Measurements from ENCODE around the gene DNASE1L1.
A peak's percentile ranks its signal among the peaks of the same experiment; 100 is the strongest.

Gene DNASE1L1

GRCh38 chrX:154457491-154458115 lies 48.5 kb upstream of the DNASE1L1 start (continued):
- TF ChIP-seq ZNF335 (tag by site-specific recombination; conservative IDR thresholded peaks at IDR 0.05) (peak; percentile 65), ZNF202 (tag by site-specific recombination; IDR thresholded peaks at IDR 0.05; ENCODE audit: borderline replicate concordance) (no peak), ZNF138 (tag by site-specific recombination; IDR thresholded peaks at IDR 0.05; ENCODE audit: borderline replicate concordance) (no peak), ZNF792 (tag by site-specific recombination; IDR thresholded peaks at IDR 0.05) (no peak), ZNF19 (tag by site-specific recombination; IDR thresholded peaks at IDR 0.05; ENCODE audit: low read depth) (no peak), KLF10 (tag by site-specific recombination; IDR thresholded peaks at IDR 0.05) (peak; percentile 51; the same call in 1 of the 2 replicates), MZF1 (tag by site-specific recombination; IDR thresholded peaks at IDR 0.05; ENCODE audit: borderline replicate concordance) (no peak), ZNF169 (tag by site-specific recombination; IDR thresholded peaks at IDR 0.05) (no peak), ZBTB20 (tag by site-specific recombination; IDR thresholded peaks at IDR 0.05) (peak; percentile 17; the same call in 1 of the 2 replicates), ZXDB (tag by site-specific recombination; IDR thresholded peaks at IDR 0.05) (no peak), ZNF37A (tag by site-specific recombination; IDR thresholded peaks at IDR 0.05) (no peak), ZNF423 (tag by site-specific recombination; IDR thresholded peaks at IDR 0.05) (no peak), TSHZ1 (tag by site-specific recombination; IDR thresholded peaks at IDR 0.05; ENCODE audit: borderline replicate concordance) (no peak), SCRT2 (tag by site-specific recombination; IDR thresholded peaks at IDR 0.05) (no peak), ZNF670 (tag by site-specific recombination; IDR thresholded peaks at IDR 0.05; ENCODE audit: low read depth) (no peak), FEZF1 (tag by site-specific recombination; IDR thresholded peaks at IDR 0.05) (no peak), TCF7L2 (IDR thresholded peaks at IDR 0.05; ENCODE audit: borderline replicate concordance, low read depth, low read length) (no peak), MEIS1 (CRISPR knock-in tag; IDR thresholded peaks at IDR 0.05; ENCODE audit: borderline replicate concordance) (no peak), ZNF426 (tag by site-specific recombination; IDR thresholded peaks at IDR 0.05) (no peak), ZNF311 (tag by site-specific recombination; IDR thresholded peaks at IDR 0.05; ENCODE audit: borderline replicate concordance) (no peak), RBAK (tag by site-specific recombination; IDR thresholded peaks at IDR 0.05) (no peak), ZNF350 (tag by site-specific recombination; IDR thresholded peaks at IDR 0.05) (no peak), EGR2 (tag by site-specific recombination; IDR thresholded peaks at IDR 0.05; ENCODE audit: low read depth) (no peak), ZFP69B (tag by site-specific recombination; IDR thresholded peaks at IDR 0.05) (0 out of 2 replicates have a peak, but pooled peaks have one; percentile 22), GLI2 (tag by site-specific recombination; IDR thresholded peaks at IDR 0.05; ENCODE audit: borderline replicate concordance, low read depth) (no peak), GFI1B (tag by site-specific recombination; IDR thresholded peaks at IDR 0.05) (no peak), ZNF23 (tag by site-specific recombination; IDR thresholded peaks at IDR 0.05; ENCODE audit: borderline replicate concordance) (no peak), ZNF140 (tag by site-specific recombination; IDR thresholded peaks at IDR 0.05) (no peak), REPIN1 (tag by site-specific recombination; IDR thresholded peaks at IDR 0.05; ENCODE audit: low read depth) (no peak; the same call in 1 of the 2 replicates), YY2 (tag by site-specific recombination; IDR thresholded peaks at IDR 0.05) (no peak), ZFP3 (tag by site-specific recombination; IDR thresholded peaks at IDR 0.05; ENCODE audit: low read depth) (no peak), SP2 (tag by site-specific recombination; IDR thresholded peaks at IDR 0.05) (no peak), ZNF530 (tag by site-specific recombination; IDR thresholded peaks at IDR 0.05; ENCODE audit: low read depth) (no peak), ZNF433 (tag by site-specific recombination; IDR thresholded peaks at IDR 0.05; ENCODE audit: low read depth) (no peak), ZSCAN23 (tag by site-specific recombination; IDR thresholded peaks at IDR 0.05) (no peak), KLF9 (tag by site-specific recombination; IDR thresholded peaks at IDR 0.05; ENCODE audit: low read depth) (peak; percentile 52; the same call in 1 of the 2 replicates), PRDM10 (tag by site-specific recombination; IDR thresholded peaks at IDR 0.05) (no peak)

All from HEK293 (cell line).